MM.1S (cell line): Measurements from ENCODE around the gene TMEM204.

Source experiments
- DNase-seq: peaks from one replicate; pipeline ENCODE4 v3.0.0-alpha.2; 2015
- H2AFZ ChIP-seq: fragments of 300-600 bp; sonication (generic); 2 replicates; pipeline ENCODE4 v1.6.0; 2016; ENCODE audit warnings: antibody characterized with exemption, low read length
- H3F3A ChIP-seq: fragments of 300-600 bp; sonication (generic); 2 replicates; pipeline ENCODE4 v1.6.1; 2016; ENCODE audit warnings: mild to moderate bottlenecking, antibody characterized with exemption, low read length, moderate library complexity, mixed read lengths; ENCODE audit not compliant: insufficient read depth
- H3K27ac ChIP-seq: fragments of 300-600 bp; sonication (generic); 2 replicates; pipeline ENCODE4 v1.5.1; 2016; ENCODE audit warnings: mild to moderate bottlenecking, low read length
- H3K27me3 ChIP-seq: fragments of 300-600 bp; sonication (generic); replicated peaks from 2 replicates; pipeline ENCODE4 v1.6.0; 2016; ENCODE audit warnings: low read length; ENCODE audit not compliant: insufficient read depth
- H3K36me3 ChIP-seq: fragments of 300-600 bp; sonication (generic); replicated peaks from 2 replicates; pipeline ENCODE4 v1.6.1; 2016; ENCODE audit warnings: mild to moderate bottlenecking, low read length, mixed read lengths; ENCODE audit not compliant: insufficient read depth
- H3K4me1 ChIP-seq: fragments of 300-600 bp; sonication (generic); 2 replicates; pipeline ENCODE4 v1.6.1; 2016; ENCODE audit warnings: low read length, mixed read lengths
- H3K4me2 ChIP-seq: fragments of 300-600 bp; sonication (generic); 2 replicates; pipeline ENCODE4 v1.6.0; 2016; ENCODE audit warnings: low read depth, low read length
- H3K4me3 ChIP-seq: fragments of 300-600 bp; sonication (generic); 2 replicates; pipeline ENCODE4 v1.5.1; 2016; ENCODE audit warnings: low read length, mixed read lengths
- H3K79me2 ChIP-seq: fragments of 300-600 bp; sonication (generic); 2 replicates; pipeline ENCODE4 v1.6.1; 2016; ENCODE audit warnings: mixed run types, low read length, mixed read lengths
- H3K9ac ChIP-seq: fragments of 300-600 bp; sonication (generic); 2 replicates; pipeline ENCODE4 v1.6.1; 2016; ENCODE audit warnings: low read length, mixed read lengths
- H3K9me2 ChIP-seq: fragments of 300-600 bp; sonication (generic); replicated peaks from 2 replicates; pipeline ENCODE4 v1.6.1; 2016; ENCODE audit warnings: mild to moderate bottlenecking, low read length, mixed read lengths; ENCODE audit not compliant: insufficient read depth
- H3K9me3 ChIP-seq: fragments of 300-600 bp; sonication (generic); replicated peaks from 2 replicates; pipeline ENCODE4 v1.6.1; 2016; ENCODE audit warnings: mild to moderate bottlenecking, low read length, mixed read lengths; ENCODE audit not compliant: insufficient read depth
- H4K20me1 ChIP-seq: fragments of 300-600 bp; sonication (generic); 2 replicates; pipeline ENCODE4 v1.6.1; 2016; ENCODE audit warnings: mild to moderate bottlenecking, low read length, moderate library complexity, mixed read lengths; ENCODE audit not compliant: insufficient read depth
- EZH2 ChIP-seq: fragments of 300-600 bp; sonication (generic); optimal IDR thresholded peaks from 2 replicates; pipeline ENCODE3; 2017; ENCODE audit warnings: low read depth, mild to moderate bottlenecking, antibody characterized with exemption, low read length, mixed read lengths
- EZH2phosphoT487 ChIP-seq: fragments of 300-600 bp; sonication (generic); IDR thresholded peaks from 2 replicates; pipeline ENCODE4 v1.6.1; 2018; ENCODE audit warnings: antibody characterized with exemption, low read length
- TF ChIP-seq, protein P1 (sequence below): fragments of 300-600 bp; sonication (generic); IDR thresholded peaks from 2 replicates; pipeline ENCODE4 v1.5.1; 2016; ENCODE audit warnings: antibody characterized with exemption, low read length, mixed read lengths

Gene TMEM204

GRCh38 chr16:1502092-1503004 is 31.1 kb upstream of the TMEM204 start:
- H3K36me3 ChIP-seq = peaks cover 2% of the 10 kb centered on the region
- TF ChIP-seq, protein P1, sequence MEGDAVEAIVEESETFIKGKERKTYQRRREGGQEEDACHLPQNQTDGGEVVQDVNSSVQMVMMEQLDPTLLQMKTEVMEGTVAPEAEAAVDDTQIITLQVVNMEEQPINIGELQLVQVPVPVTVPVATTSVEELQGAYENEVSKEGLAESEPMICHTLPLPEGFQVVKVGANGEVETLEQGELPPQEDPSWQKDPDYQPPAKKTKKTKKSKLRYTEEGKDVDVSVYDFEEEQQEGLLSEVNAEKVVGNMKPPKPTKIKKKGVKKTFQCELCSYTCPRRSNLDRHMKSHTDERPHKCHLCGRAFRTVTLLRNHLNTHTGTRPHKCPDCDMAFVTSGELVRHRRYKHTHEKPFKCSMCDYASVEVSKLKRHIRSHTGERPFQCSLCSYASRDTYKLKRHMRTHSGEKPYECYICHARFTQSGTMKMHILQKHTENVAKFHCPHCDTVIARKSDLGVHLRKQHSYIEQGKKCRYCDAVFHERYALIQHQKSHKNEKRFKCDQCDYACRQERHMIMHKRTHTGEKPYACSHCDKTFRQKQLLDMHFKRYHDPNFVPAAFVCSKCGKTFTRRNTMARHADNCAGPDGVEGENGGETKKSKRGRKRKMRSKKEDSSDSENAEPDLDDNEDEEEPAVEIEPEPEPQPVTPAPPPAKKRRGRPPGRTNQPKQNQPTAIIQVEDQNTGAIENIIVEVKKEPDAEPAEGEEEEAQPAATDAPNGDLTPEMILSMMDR = no peak
- TF ChIP-seq EZH2phosphoT487 = no peak
- no peak for TF ChIP-seq EZH2
- no peak for DNase-seq
- no peaks in the 10 kb centered on the region for H3K27me3 ChIP-seq
- H2AFZ ChIP-seq = no peak overlapping the region
- H3K27ac ChIP-seq = no peak overlapping the region
- H3K4me1 ChIP-seq = no peaks in the 10 kb centered on the region
- no peaks in the 10 kb centered on the region for H3K9me3 ChIP-seq
- H4K20me1 ChIP-seq = no peaks in the 10 kb centered on the region
- no peak overlapping the region for H3K4me2 ChIP-seq
- H3K4me3 ChIP-seq = no peak overlapping the region
- H3K79me2 ChIP-seq = no peaks in the 10 kb centered on the region
- no peaks in the 10 kb centered on the region for H3K9me2 ChIP-seq
- no peaks in the 10 kb centered on the region for H3F3A ChIP-seq
- H3K9ac ChIP-seq = no peak overlapping the region

GRCh38 chr16:1503110-1503955 is 30.1 kb upstream of the TMEM204 start:
- H3K4me1 ChIP-seq = no peaks in the 10 kb centered on the region
- H3F3A ChIP-seq = no peaks in the 10 kb centered on the region
- no peaks in the 10 kb centered on the region for H3K9me3 ChIP-seq
- H3K79me2 ChIP-seq = no peaks in the 10 kb centered on the region
- H3K27me3 ChIP-seq = no peaks in the 10 kb centered on the region
- H3K36me3 ChIP-seq = peaks cover 2% of the 10 kb centered on the region
- H3K9me2 ChIP-seq = no peaks in the 10 kb centered on the region
- H2AFZ ChIP-seq = no peak overlapping the region
- DNase-seq = no peak
- no peaks in the 10 kb centered on the region for H4K20me1 ChIP-seq
- no peak overlapping the region for H3K4me3 ChIP-seq
- TF ChIP-seq EZH2phosphoT487 = no peak
- TF ChIP-seq EZH2 = no peak
- TF ChIP-seq, protein P1 = no peak
- H3K9ac ChIP-seq = no peak overlapping the region
- no peak overlapping the region for H3K27ac ChIP-seq
- no peak overlapping the region for H3K4me2 ChIP-seq

DNA sequence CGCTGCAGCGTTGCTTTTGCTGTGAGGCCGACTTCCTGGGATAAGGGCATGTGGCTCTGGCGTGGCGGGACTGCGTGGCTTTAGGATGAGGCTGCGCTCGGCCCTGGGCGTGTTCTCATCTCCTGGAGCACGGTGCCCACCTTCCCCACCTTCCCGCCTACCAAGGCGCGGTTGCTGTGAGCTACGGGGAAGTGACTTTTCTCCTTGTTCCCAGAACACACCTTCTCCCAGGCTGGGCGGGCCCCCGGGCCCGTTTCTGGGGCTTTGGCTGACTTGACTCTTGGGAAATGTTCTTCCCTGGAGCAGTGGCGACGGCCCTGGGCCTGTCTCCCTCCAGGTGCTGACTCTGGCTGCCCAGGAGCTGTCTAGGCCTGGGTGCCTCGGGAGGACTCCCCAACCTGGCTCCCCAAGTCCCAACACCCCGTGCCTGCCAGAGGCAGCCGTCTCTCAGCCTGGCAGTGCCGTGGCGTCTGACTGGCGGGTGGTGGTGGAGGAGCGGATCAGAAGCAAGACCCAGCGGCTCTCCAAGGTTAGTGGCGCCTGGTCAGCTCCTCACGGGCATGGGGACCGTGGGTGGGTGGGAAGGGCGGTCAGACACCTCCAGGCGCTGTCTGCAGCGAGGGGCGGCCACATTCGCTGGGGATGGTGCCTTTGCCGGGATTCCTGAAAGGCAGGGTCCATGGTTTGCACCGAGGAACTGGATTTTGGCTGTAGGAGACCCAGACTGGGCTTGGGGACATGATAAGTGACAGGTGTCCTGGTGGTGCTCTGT is 28.2 kb upstream of the TMEM204 start:
- TF ChIP-seq EZH2phosphoT487 (no peak), EZH2 (no peak)
- TF ChIP-seq, protein P1 = no peak
- Histone ChIP-seq H3K9me2 (no peaks in the 10 kb centered on the region), H4K20me1 (no peaks in the 10 kb centered on the region), H3K27me3 (no peaks in the 10 kb centered on the region), H2AFZ (no peak overlapping the region), H3K36me3 (peaks cover 2% of the 10 kb centered on the region), H3K9me3 (no peaks in the 10 kb centered on the region), H3F3A (no peaks in the 10 kb centered on the region), H3K4me2 (no peak overlapping the region), H3K9ac (no peak overlapping the region), H3K27ac (no peak overlapping the region), H3K79me2 (no peaks in the 10 kb centered on the region), H3K4me3 (no peak overlapping the region), H3K4me1 (no peaks in the 10 kb centered on the region)
- no peak for DNase-seq
